ENCODE measurements around the gene ODAD3.

The ODAD3 gene

GRCh38 chr19:11404588-11405222 lies 30.2 kb downstream of the ODAD3 start:
- Histone ChIP-seq H3K4me3 (ENCODE audit: low read length) (no peak overlapping the region), H3K9me3 (ENCODE audit: control insufficient read depth, insufficient read depth, low read length) (no peaks in the 10 kb centered on the region), H3K36me3 (ENCODE audit: control insufficient read depth, insufficient read depth, low read length) (peaks cover 14% of the 10 kb centered on the region), H3K27me3 (ENCODE audit: control insufficient read depth, insufficient read depth, low read length) (no peaks in the 10 kb centered on the region), H3K27ac (ENCODE audit: low read length) (no peak overlapping the region), H3K4me1 (ENCODE audit: control insufficient read depth, insufficient read depth, low read length) (no peaks in the 10 kb centered on the region)
- no peak for DNase-seq (ENCODE audit: low read depth, low spot score)
- no CpG with 5 or more reads among the region's 9 CpGs for WGBS (ENCODE audit: insufficient coverage, insufficient read length)

- WGBS (ENCODE audit: insufficient coverage, insufficient read length), result no CpG with 5 or more reads among the region's 9 CpGs
- H3K27me3 ChIP-seq (ENCODE audit: control insufficient read depth, insufficient read depth, low read length), result no peaks in the 10 kb centered on the region; the same call in 1 of the 2 replicates
- H3K36me3 ChIP-seq (ENCODE audit: control insufficient read depth, insufficient read depth, low read length), result peaks cover 19% of the 10 kb centered on the region
- H3K9me3 ChIP-seq (ENCODE audit: control insufficient read depth, insufficient read depth, low read length), result no peaks in the 10 kb centered on the region
- DNase-seq (ENCODE audit: low read depth, low spot score), result no peak
- H3K4me1 ChIP-seq (ENCODE audit: control insufficient read depth, insufficient read depth, low read length), result no peaks in the 10 kb centered on the region
- no peak overlapping the region for H3K27ac ChIP-seq (ENCODE audit: low read length)
- H3K4me3 ChIP-seq (ENCODE audit: low read length), result no peak overlapping the region
Measured at GRCh38 chr19:11401808-11402543, 32.9 kb downstream of the ODAD3 start.

- no peaks in the 10 kb centered on the region for H3K4me1 ChIP-seq (ENCODE audit: control insufficient read depth, insufficient read depth, low read length)
- no peak overlapping the region for H3K4me3 ChIP-seq (ENCODE audit: low read length)
- no peak overlapping the region for H3K27ac ChIP-seq (ENCODE audit: low read length)
- H3K27me3 ChIP-seq (ENCODE audit: control insufficient read depth, insufficient read depth, low read length), result no peaks in the 10 kb centered on the region; the same call in 1 of the 2 replicates
- no CpG with 5 or more reads among the region's 1 CpG for WGBS (ENCODE audit: insufficient coverage, insufficient read length)
- no peak for DNase-seq (ENCODE audit: low read depth, low spot score)
- H3K9me3 ChIP-seq (ENCODE audit: control insufficient read depth, insufficient read depth, low read length), result no peaks in the 10 kb centered on the region
- peaks cover 16% of the 10 kb centered on the region for H3K36me3 ChIP-seq (ENCODE audit: control insufficient read depth, insufficient read depth, low read length)
Measured at GRCh38 chr19:11400798-11401197, 34.1 kb downstream of the ODAD3 start.

- H3K4me1 ChIP-seq (ENCODE audit: control insufficient read depth, insufficient read depth, low read length), result no peaks in the 10 kb centered on the region
- DNase-seq (ENCODE audit: low read depth, low spot score), result no peak
- no CpG with 5 or more reads among the region's 9 CpGs for WGBS (ENCODE audit: insufficient coverage, insufficient read length)
- H3K36me3 ChIP-seq (ENCODE audit: control insufficient read depth, insufficient read depth, low read length), result peaks cover 16% of the 10 kb centered on the region
- H3K27me3 ChIP-seq (ENCODE audit: control insufficient read depth, insufficient read depth, low read length), result no peaks in the 10 kb centered on the region; the same call in 1 of the 2 replicates
- no peak overlapping the region for H3K27ac ChIP-seq (ENCODE audit: low read length)
- H3K4me3 ChIP-seq (ENCODE audit: low read length), result no peak overlapping the region
- H3K9me3 ChIP-seq (ENCODE audit: control insufficient read depth, insufficient read depth, low read length), result no peaks in the 10 kb centered on the region
Measured at GRCh38 chr19:11399667-11400066, 35.3 kb downstream of the ODAD3 start.

- Histone ChIP-seq H3K9me3 (ENCODE audit: control insufficient read depth, insufficient read depth, low read length) (no peaks in the 10 kb centered on the region), H3K36me3 (ENCODE audit: control insufficient read depth, insufficient read depth, low read length) (peaks cover 14% of the 10 kb centered on the region), H3K4me3 (ENCODE audit: low read length) (no peak overlapping the region), H3K4me1 (ENCODE audit: control insufficient read depth, insufficient read depth, low read length) (no peaks in the 10 kb centered on the region), H3K27me3 (ENCODE audit: control insufficient read depth, insufficient read depth, low read length) (no peaks in the 10 kb centered on the region; the same call in 1 of the 2 replicates), H3K27ac (ENCODE audit: low read length) (no peak overlapping the region)
- DNase-seq (ENCODE audit: low read depth, low spot score), result no peak
- WGBS (ENCODE audit: insufficient coverage, insufficient read length), result no CpG with 5 or more reads among the region's 22 CpGs
Measured at GRCh38 chr19:11397089-11397610, 37.8 kb downstream of the ODAD3 start.

GRCh38 chr19:11390933-11391680 lies 43.8 kb downstream of the ODAD3 start:
- H3K36me3 ChIP-seq (ENCODE audit: control insufficient read depth, insufficient read depth, low read length), result no peaks in the 10 kb centered on the region; the same call in 1 of the 2 replicates
- no peak overlapping the region for H3K4me3 ChIP-seq (ENCODE audit: low read length)
- no peaks in the 10 kb centered on the region for H3K4me1 ChIP-seq (ENCODE audit: control insufficient read depth, insufficient read depth, low read length)
- no peak for DNase-seq (ENCODE audit: low read depth, low spot score)
- no peaks in the 10 kb centered on the region for H3K27me3 ChIP-seq (ENCODE audit: control insufficient read depth, insufficient read depth, low read length)
- no peaks in the 10 kb centered on the region for H3K9me3 ChIP-seq (ENCODE audit: control insufficient read depth, insufficient read depth, low read length)
- no peak overlapping the region for H3K27ac ChIP-seq (ENCODE audit: low read length)
- no CpG with 5 or more reads among the region's 4 CpGs for WGBS (ENCODE audit: insufficient coverage, insufficient read length)

GRCh38 chr19:11390359-11390758 lies 44.6 kb downstream of the ODAD3 start:
- no peak overlapping the region for H3K27ac ChIP-seq (ENCODE audit: low read length)
- no peaks in the 10 kb centered on the region for H3K4me1 ChIP-seq (ENCODE audit: control insufficient read depth, insufficient read depth, low read length)
- no peaks in the 10 kb centered on the region; the same call in 1 of the 2 replicates for H3K36me3 ChIP-seq (ENCODE audit: control insufficient read depth, insufficient read depth, low read length)
- WGBS (ENCODE audit: insufficient coverage, insufficient read length), result no CpG with 5 or more reads among the region's 2 CpGs
- DNase-seq (ENCODE audit: low read depth, low spot score), result no peak
- H3K4me3 ChIP-seq (ENCODE audit: low read length), result no peak overlapping the region
- no peaks in the 10 kb centered on the region for H3K9me3 ChIP-seq (ENCODE audit: control insufficient read depth, insufficient read depth, low read length)
- no peaks in the 10 kb centered on the region for H3K27me3 ChIP-seq (ENCODE audit: control insufficient read depth, insufficient read depth, low read length)

- no peak overlapping the region for H3K27ac ChIP-seq (ENCODE audit: low read length)
- no peaks in the 10 kb centered on the region for H3K36me3 ChIP-seq (ENCODE audit: control insufficient read depth, insufficient read depth, low read length)
- H3K9me3 ChIP-seq (ENCODE audit: control insufficient read depth, insufficient read depth, low read length), result no peaks in the 10 kb centered on the region
- H3K27me3 ChIP-seq (ENCODE audit: control insufficient read depth, insufficient read depth, low read length), result no peaks in the 10 kb centered on the region
- DNase-seq (ENCODE audit: low read depth, low spot score), result no peak
- H3K4me1 ChIP-seq (ENCODE audit: control insufficient read depth, insufficient read depth, low read length), result no peaks in the 10 kb centered on the region
- no peak overlapping the region for H3K4me3 ChIP-seq (ENCODE audit: low read length)
- WGBS (ENCODE audit: insufficient coverage, insufficient read length), result no CpG with 5 or more reads among the region's 19 CpGs
Measured at GRCh38 chr19:11387162-11388034, 47.5 kb downstream of the ODAD3 start.

GRCh38 chr19:11384778-11385129 lies 50.2 kb downstream of the ODAD3 start:
- Histone ChIP-seq H3K36me3 (ENCODE audit: control insufficient read depth, insufficient read depth, low read length) (no peaks in the 10 kb centered on the region), H3K27me3 (ENCODE audit: control insufficient read depth, insufficient read depth, low read length) (no peaks in the 10 kb centered on the region), H3K27ac (ENCODE audit: low read length) (no peak overlapping the region), H3K9me3 (ENCODE audit: control insufficient read depth, insufficient read depth, low read length) (no peaks in the 10 kb centered on the region), H3K4me1 (ENCODE audit: control insufficient read depth, insufficient read depth, low read length) (no peaks in the 10 kb centered on the region; the same call in 1 of the 2 replicates), H3K4me3 (ENCODE audit: low read length) (no peak overlapping the region)
- DNase-seq (ENCODE audit: low read depth, low spot score), result no peak
- no CpG with 5 or more reads among the region's 5 CpGs for WGBS (ENCODE audit: insufficient coverage, insufficient read length)

- no peak for DNase-seq (ENCODE audit: low read depth, low spot score)
- H3K9me3 ChIP-seq (ENCODE audit: control insufficient read depth, insufficient read depth, low read length), result no peaks in the 10 kb centered on the region
- no peak overlapping the region for H3K27ac ChIP-seq (ENCODE audit: low read length)
- H3K36me3 ChIP-seq (ENCODE audit: control insufficient read depth, insufficient read depth, low read length), result no peaks in the 10 kb centered on the region
- no CpG with 5 or more reads among the region's 9 CpGs for WGBS (ENCODE audit: insufficient coverage, insufficient read length)
- H3K27me3 ChIP-seq (ENCODE audit: control insufficient read depth, insufficient read depth, low read length), result no peaks in the 10 kb centered on the region
- H3K4me1 ChIP-seq (ENCODE audit: control insufficient read depth, insufficient read depth, low read length), result no peaks in the 10 kb centered on the region; the same call in 1 of the 2 replicates
- H3K4me3 ChIP-seq (ENCODE audit: low read length), result peak overlapping the region; percentile 69
Measured at GRCh38 chr19:11383706-11384048, 51.2 kb downstream of the ODAD3 start.

All from iPS DF 6.9 (cell line).